ENCODE results near the gene GRIA3. TPM values are rescaled to one million over a fixed set of nuclear protein-coding genes. Genes with fewer than 3 reads are reported as not detected.

GRIA3 gene
- total RNA-seq, 1 donor from 2014 or later, result 1.4 TPM

DNA sequence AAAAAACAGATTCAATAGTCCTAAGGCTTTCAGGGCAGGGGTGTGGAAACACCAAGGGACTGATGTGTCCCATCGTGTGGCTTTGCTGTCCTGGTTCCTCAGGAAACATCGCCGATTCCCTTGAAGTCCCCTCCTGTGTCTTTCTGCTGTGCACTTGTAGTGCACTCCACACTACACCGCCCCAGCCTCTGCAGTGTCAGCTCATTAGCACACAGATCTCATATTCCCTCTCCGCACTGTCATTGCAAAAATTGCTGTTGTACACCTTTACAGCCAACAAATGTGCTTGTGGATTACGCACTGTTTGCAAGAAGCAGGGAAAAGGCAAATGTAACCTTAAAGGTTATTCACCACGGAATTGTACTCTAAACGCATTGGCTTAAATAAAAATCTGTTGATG is 5.3 kb downstream of the GRIA3 start:
- H3K36me3 Mint-ChIP-seq (ENCODE audit: low read depth), result no peaks in the 10 kb centered on the region
- no peak for DNase-seq (ENCODE audit: low read depth, low spot score)
- TF ChIP-seq CTCF (conservative IDR thresholded peaks at IDR 0.05), result no peak
- no peaks in the 10 kb centered on the region for H3K9me3 Mint-ChIP-seq
- no peak overlapping the region for H3K4me3 Mint-ChIP-seq
- H3K27me3 Mint-ChIP-seq (ENCODE audit: low read depth), result peaks cover 35% of the 10 kb centered on the region
- no peak overlapping the region for H3K27ac Mint-ChIP-seq (ENCODE audit: unreplicated experiment)
- peaks cover 4% of the 10 kb centered on the region for H3K4me1 Mint-ChIP-seq

DNA sequence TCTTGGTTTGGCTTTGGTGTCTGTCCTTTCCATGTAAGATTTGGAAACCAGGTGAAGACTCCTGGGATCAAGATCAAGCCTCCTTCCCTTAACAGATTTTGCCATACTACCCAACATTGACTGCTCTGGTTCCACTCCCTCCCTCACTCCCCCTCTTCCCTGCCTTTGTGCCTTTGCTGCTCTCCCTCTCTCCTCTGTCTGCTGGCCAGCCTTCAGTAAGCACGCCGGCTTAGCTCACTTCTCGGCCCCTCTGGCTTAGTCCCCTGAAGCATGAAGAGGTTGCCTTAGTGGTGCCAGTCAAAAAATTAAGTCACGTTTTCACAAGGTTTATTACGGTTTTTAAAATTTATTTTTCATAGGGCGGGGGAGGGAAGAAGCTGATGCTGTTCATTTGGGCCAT is 6.0 kb downstream of the GRIA3 start:
- Mint-ChIP-seq H3K27ac (ENCODE audit: unreplicated experiment) (no peak overlapping the region), H3K4me3 (no peak overlapping the region), H3K4me1 (peaks cover 4% of the 10 kb centered on the region), H3K9me3 (no peaks in the 10 kb centered on the region), H3K27me3 (ENCODE audit: low read depth) (peaks cover 31% of the 10 kb centered on the region), H3K36me3 (ENCODE audit: low read depth) (no peaks in the 10 kb centered on the region)
- no peak for TF ChIP-seq CTCF (conservative IDR thresholded peaks at IDR 0.05)
- DNase-seq (ENCODE audit: low read depth, low spot score), result no peak

DNA sequence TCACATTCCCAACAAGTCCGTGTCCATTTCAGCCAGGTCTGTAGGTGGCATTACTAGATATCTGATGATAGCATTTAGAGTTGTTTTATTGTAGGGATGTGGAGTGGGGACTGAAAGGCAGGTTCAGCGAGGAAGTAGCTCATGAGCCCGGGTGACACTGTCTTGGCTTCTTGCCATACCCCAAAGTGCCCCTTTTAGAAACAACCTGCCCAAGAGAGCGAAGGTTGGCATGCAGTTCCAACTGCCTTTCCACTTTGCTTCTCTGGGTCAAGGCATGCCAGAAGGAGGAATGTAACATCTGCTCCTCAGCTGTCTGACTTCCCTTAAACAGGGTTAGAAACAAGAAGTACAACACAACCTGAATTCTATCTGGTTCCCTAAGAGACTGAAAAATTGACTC is 9.0 kb downstream of the GRIA3 start:
- DNase-seq (ENCODE audit: low read depth, low spot score), result no peak
- no peaks in the 10 kb centered on the region for H3K36me3 Mint-ChIP-seq (ENCODE audit: low read depth)
- H3K9me3 Mint-ChIP-seq, result peaks cover 2% of the 10 kb centered on the region
- TF ChIP-seq CTCF (conservative IDR thresholded peaks at IDR 0.05), result no peak
- peaks cover 2% of the 10 kb centered on the region for H3K27me3 Mint-ChIP-seq (ENCODE audit: low read depth)
- H3K4me1 Mint-ChIP-seq, result no peaks in the 10 kb centered on the region
- H3K27ac Mint-ChIP-seq (ENCODE audit: unreplicated experiment), result no peak overlapping the region
- no peak overlapping the region for H3K4me3 Mint-ChIP-seq

- Mint-ChIP-seq H3K27me3 (ENCODE audit: low read depth) (no peaks in the 10 kb centered on the region), H3K9me3 (peaks cover 3% of the 10 kb centered on the region)
These were observed 15.3 kb downstream of the GRIA3 start for GRCh38 chrX:123199338-123199737.

GRCh38 chrX:123201720-123202119 is 17.6 kb downstream of the GRIA3 start:
- Mint-ChIP-seq H3K4me3 (no peak overlapping the region), H3K27ac (ENCODE audit: unreplicated experiment) (no peak overlapping the region), H3K36me3 (ENCODE audit: low read depth) (no peaks in the 10 kb centered on the region), H3K4me1 (no peaks in the 10 kb centered on the region), H3K27me3 (ENCODE audit: low read depth) (no peaks in the 10 kb centered on the region), H3K9me3 (peaks cover 3% of the 10 kb centered on the region)
- no peak for DNase-seq (ENCODE audit: low read depth, low spot score)
- no peak for TF ChIP-seq CTCF (conservative IDR thresholded peaks at IDR 0.05)

More at GRCh38 chrX:123199338-123199737, 15.3 kb downstream of the GRIA3 start:
- no peak overlapping the region for H3K27ac Mint-ChIP-seq (ENCODE audit: unreplicated experiment)
- no peaks in the 10 kb centered on the region for H3K4me1 Mint-ChIP-seq
- no peak for TF ChIP-seq CTCF (conservative IDR thresholded peaks at IDR 0.05)
- no peaks in the 10 kb centered on the region for H3K36me3 Mint-ChIP-seq (ENCODE audit: low read depth)
- no peak overlapping the region for H3K4me3 Mint-ChIP-seq
- no peak for DNase-seq (ENCODE audit: low read depth, low spot score)

DNA sequence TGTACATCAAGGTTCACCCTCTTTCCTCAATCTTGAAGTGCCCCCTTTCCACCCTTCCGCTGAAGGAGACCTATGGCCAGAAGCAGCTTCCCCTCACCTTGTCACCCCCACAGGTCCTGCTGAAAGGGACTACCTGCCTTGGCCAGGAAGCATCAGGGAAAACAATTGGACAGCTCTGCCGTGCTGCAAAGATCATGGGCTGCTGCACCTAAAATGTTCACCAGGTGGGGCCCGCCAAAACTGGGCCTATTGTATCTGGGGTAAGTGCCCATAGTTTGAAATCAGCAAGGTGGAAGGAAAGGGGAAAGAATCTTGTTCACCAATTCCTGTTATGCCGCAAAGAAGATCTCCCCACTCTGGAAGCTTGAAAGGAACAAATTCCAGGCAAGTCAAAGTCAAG is 18.4 kb downstream of the GRIA3 start:
- Mint-ChIP-seq H3K4me3 (no peak overlapping the region), H3K27me3 (ENCODE audit: low read depth) (no peaks in the 10 kb centered on the region), H3K36me3 (ENCODE audit: low read depth) (no peaks in the 10 kb centered on the region), H3K27ac (ENCODE audit: unreplicated experiment) (no peak overlapping the region), H3K9me3 (peaks cover 3% of the 10 kb centered on the region), H3K4me1 (no peaks in the 10 kb centered on the region)
- TF ChIP-seq CTCF (conservative IDR thresholded peaks at IDR 0.05), result no peak
- DNase-seq (ENCODE audit: low read depth, low spot score), result no peak

Data from neural crest cell (in vitro differentiated cells).